GM19043 (cell line): ENCODE data around the gene ATF7.

ENCODE experiments used
- ATAC-seq: cut with Tn5 transposase; IDR thresholded peaks from one replicate; pipeline ENCODE4 v1.9.1; 2021; ENCODE audit warnings: low read depth; ENCODE audit not compliant: unreplicated experiment

ATF7 gene

DNA sequence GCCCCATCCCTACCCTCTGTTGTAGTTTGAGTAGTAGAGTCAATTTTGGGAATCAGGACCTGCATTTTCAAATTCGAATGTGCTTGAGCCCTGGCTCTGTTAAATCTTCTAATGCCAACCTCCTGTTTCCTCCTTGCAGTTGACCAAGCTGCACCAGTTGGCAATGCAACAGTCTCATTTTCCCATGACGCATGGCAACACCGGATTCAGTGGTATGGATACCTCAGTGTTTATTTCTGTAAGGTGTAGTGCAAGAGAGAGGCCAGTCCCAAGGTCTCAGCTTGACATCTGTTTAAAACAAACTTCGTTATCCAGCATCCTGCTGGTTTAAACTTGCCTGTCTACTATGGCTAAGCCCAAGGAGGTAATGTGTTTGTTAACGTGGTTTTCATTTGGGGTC is 159.1 kb downstream of the ATF7 start:
- no peak for ATAC-seq

DNA sequence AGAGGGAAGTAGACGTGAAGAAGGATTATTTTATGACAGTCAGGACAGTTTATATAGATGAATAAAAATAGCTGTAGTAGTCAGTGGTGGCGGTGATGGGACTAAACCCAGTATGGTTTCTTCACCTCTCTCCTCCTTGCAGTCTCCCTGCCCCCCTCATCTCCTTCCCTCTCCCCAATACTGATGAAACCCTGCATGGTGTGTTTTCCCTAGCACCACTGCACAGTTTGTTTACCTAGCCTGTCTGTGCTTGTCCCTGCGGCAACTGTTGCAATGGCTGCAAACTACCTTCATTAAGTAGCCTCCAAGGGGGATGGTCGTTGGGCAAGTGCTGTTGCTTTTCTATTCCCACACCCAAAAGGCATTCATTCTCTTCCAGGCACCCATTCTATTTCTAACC is 159.5 kb downstream of the ATF7 start:
- no peak for ATAC-seq

DNA sequence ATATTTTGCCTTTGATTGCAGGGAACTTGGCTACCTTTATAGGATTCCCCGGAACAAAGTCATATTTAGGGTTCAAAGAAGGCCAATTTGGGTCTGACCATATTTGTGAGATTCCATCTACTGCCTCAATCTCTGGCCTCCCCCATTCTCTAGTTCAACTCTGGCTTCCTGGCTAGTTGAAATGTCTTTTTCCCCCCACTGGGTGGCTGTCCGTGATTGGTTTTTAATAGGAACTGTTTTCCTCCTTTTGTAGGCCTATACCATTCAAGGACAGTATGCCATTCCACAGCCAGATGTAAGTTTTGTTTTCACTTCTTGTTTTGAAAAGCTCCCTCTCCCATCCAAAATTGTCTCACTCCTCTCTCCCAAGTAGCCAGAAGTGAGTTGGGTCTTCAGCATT is 160.5 kb downstream of the ATF7 start:
- no peak for ATAC-seq

GRCh38 chr12:53464685-53465418 is 161.3 kb downstream of the ATF7 start:
- no peak for ATAC-seq

- ATAC-seq, result no peak
These were observed 162.2 kb downstream of the ATF7 start for GRCh38 chr12:53463802-53464560.

GRCh38 chr12:53462935-53463334 is 163.2 kb downstream of the ATF7 start:
- ATAC-seq, result no peak

DNA sequence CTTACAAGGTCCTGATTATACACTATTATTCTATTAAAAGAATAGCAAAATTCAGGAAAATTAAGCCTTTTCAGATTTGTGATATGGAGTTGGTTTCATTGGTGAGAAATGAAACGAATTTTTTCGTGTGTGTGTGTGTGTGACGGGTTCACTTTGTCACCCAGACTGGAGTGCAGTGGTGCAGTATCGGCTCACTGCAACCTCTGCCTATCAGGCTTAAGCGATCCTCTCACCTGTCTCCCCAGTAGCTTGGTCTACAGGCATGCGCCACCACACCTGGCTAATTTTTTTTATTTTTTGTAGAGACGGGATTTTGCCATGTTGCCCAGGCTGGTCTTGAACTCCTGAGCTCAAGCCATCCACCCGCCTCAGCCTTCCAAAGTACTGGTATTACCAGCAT is 164.6 kb downstream of the ATF7 start:
- ATAC-seq, result no peak

GRCh38 chr12:53461059-53461458 is 165.1 kb downstream of the ATF7 start:
- ATAC-seq, result no peak

GRCh38 chr12:53459097-53459496 is 167.1 kb downstream of the ATF7 start:
- ATAC-seq, result no peak
